ENCODE results near the gene ST3GAL5.

Gene ST3GAL5

GRCh38 chr2:85865539-85866164 lies 23.1 kb downstream of the ST3GAL5 start:
- no peak for DNase-seq

- no peak for DNase-seq
Measured at GRCh38 chr2:85864654-85865053, 24.1 kb downstream of the ST3GAL5 start.

GRCh38 chr2:85862426-85862825 lies 26.4 kb downstream of the ST3GAL5 start:
- no peak for DNase-seq

- DNase-seq, result no peak
Measured at GRCh38 chr2:85861650-85862049, 27.1 kb downstream of the ST3GAL5 start.

GRCh38 chr2:85861180-85861579 lies 27.6 kb downstream of the ST3GAL5 start:
- no peak for DNase-seq

GRCh38 chr2:85858841-85859240 lies 29.9 kb downstream of the ST3GAL5 start:
- DNase-seq, result no peak

- no peak for DNase-seq
Measured at GRCh38 chr2:85854897-85855296, 33.9 kb downstream of the ST3GAL5 start.

- no peak for DNase-seq
Measured at GRCh38 chr2:85854166-85854509, 34.7 kb downstream of the ST3GAL5 start.

GRCh38 chr2:85853499-85854165 lies 35.2 kb downstream of the ST3GAL5 start:
- no peak for DNase-seq

- no peak for DNase-seq
Measured at GRCh38 chr2:85852937-85853498, 35.8 kb downstream of the ST3GAL5 start.

GRCh38 chr2:85852152-85852840 lies 36.5 kb downstream of the ST3GAL5 start:
- no peak for DNase-seq

GRCh38 chr2:85851253-85852151 lies 37.3 kb downstream of the ST3GAL5 start:
- DNase-seq, result peak; percentile 49

- no peak for DNase-seq
Measured at GRCh38 chr2:85850451-85850850, 38.3 kb downstream of the ST3GAL5 start.

- DNase-seq, result no peak
Measured at GRCh38 chr2:85847051-85847588, 41.7 kb downstream of the ST3GAL5 start.

GRCh38 chr2:85846411-85846810 lies 42.4 kb downstream of the ST3GAL5 start:
- DNase-seq, result no peak

- no peak for DNase-seq
Measured at GRCh38 chr2:85844486-85844885, 44.3 kb downstream of the ST3GAL5 start.

- no peak for DNase-seq
Measured at GRCh38 chr2:85843543-85843942, 45.2 kb downstream of the ST3GAL5 start.

GRCh38 chr2:85840091-85840490 lies 48.7 kb downstream of the ST3GAL5 start:
- DNase-seq, result no peak

- no peak for DNase-seq
Measured at GRCh38 chr2:85839461-85839860, 49.3 kb downstream of the ST3GAL5 start.

- DNase-seq, result no peak
Measured at GRCh38 chr2:85838641-85839040, 50.1 kb downstream of the ST3GAL5 start.

GRCh38 chr2:85838181-85838580 lies 50.6 kb downstream of the ST3GAL5 start:
- DNase-seq, result no peak

- no peak for DNase-seq
Measured at GRCh38 chr2:85834466-85834865, 54.3 kb downstream of the ST3GAL5 start.

GRCh38 chr2:85831735-85832134 lies 57.1 kb downstream of the ST3GAL5 start:
- DNase-seq, result no peak
